ENCODE results near the gene CACNA2D2. TPM values are rescaled to one million over a fixed set of nuclear protein-coding genes. Genes with fewer than 3 reads are reported as not detected.

Gene CACNA2D2
- total and polyA plus RNA-seq, 2 of the 8 experiments (the other 6 are each of a cell fraction or from before 2014, with no cell fraction given) = 14.1 to 25.0 TPM

DNA sequence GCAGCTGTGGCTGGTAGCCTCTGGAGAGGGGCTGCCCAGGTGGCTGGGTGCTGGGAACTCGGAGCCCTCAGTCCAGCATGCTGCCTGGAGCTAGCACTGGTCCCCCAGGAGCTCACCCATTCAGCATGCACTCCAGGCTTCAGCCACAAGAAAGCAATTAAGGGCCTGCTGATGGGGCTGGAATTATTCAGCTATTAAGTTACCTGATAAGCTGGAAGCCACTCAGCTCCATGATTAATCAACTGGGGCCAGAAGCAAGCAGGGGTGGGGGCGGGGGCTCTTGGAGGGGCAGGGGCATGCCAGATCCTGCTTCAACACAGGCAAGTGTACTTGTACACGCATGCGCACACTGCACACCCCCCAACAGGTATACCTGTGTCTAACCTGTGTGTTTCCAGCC lies 122.1 kb downstream of the CACNA2D2 start:
- no peak overlapping the region for H3K56ac ChIP-seq (replicated peaks; ENCODE audit: insufficient read length, low read depth, low read length)
- H3K4me2 ChIP-seq (ENCODE audit: insufficient read depth in 1 of 2, low read depth in 2 of 2, low read length in 2 of 2) = no peak overlapping the region
- no peak overlapping the region for H3K23ac ChIP-seq (ENCODE audit: insufficient read length)
- H2AFZ ChIP-seq (ENCODE audit: low read length) = no peak overlapping the region
- no peak for FAIRE-seq
- H4K5ac ChIP-seq (ENCODE audit: insufficient read length, low read depth, low read length) = no peak overlapping the region
- TF ChIP-seq CEBPB (IDR thresholded peaks at IDR 0.05; ENCODE audit: low read depth, low read length) (no peak), RXRA (IDR thresholded peaks at IDR 0.05; ENCODE audit: insufficient read depth, low read depth, low read length) (no peak), SIX5 (IDR thresholded peaks at IDR 0.05; ENCODE audit: low read depth, low read length) (no peak), SP4 (IDR thresholded peaks at IDR 0.05; ENCODE audit: low read length) (no peak), CBX5 (IDR thresholded peaks at IDR 0.05; ENCODE audit: low read depth, low read length) (no peak), JUND (IDR thresholded peaks at IDR 0.05; ENCODE audit: low read length) (no peak), TAF7 (optimal IDR thresholded peaks at IDR 0.05; ENCODE audit: borderline replicate concordance, low read depth, low read length) (no peak), JUN (IDR thresholded peaks at IDR 0.05; ENCODE audit: low read depth, low read length) (no peak), HDAC6 (IDR thresholded peaks at IDR 0.05; ENCODE audit: low read depth, low read length) (no peak)
- TF ChIP-seq, protein P1, sequence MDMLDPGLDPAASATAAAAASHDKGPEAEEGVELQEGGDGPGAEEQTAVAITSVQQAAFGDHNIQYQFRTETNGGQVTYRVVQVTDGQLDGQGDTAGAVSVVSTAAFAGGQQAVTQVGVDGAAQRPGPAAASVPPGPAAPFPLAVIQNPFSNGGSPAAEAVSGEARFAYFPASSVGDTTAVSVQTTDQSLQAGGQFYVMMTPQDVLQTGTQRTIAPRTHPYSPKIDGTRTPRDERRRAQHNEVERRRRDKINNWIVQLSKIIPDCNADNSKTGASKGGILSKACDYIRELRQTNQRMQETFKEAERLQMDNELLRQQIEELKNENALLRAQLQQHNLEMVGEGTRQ (IDR thresholded peaks at IDR 0.05; ENCODE audit: low read length) = no peak
- peaks cover 2 to 4% of the 10 kb centered on the region in 2 experiments for H4K20me1 ChIP-seq (replicated peaks in 1 of 2; ENCODE audit: control insufficient read depth in 1 of 2, insufficient read depth in 2 of 2, low read length in 2 of 2)
- H3K27ac ChIP-seq (ENCODE audit: low read depth, low read length) = no peak overlapping the region
- no peak for DNase-seq (ENCODE audit: low read depth in 1 of 2, low spot score in 2 of 2)
- H3K18ac ChIP-seq (ENCODE audit: extremely low read depth, low read length) = no peak overlapping the region
- no peaks in the 10 kb centered on the region for H3K23me2 ChIP-seq (ENCODE audit: low read depth, low read length)
- H3K4me3 ChIP-seq (ENCODE audit: extremely low read depth in 1 of 4, insufficient read depth in 2 of 4, low read depth in 3 of 4, low read length in 4 of 4) = no peak overlapping the region
- no peaks in the 10 kb centered on the region for H3K79me2 ChIP-seq (ENCODE audit: control insufficient read depth in 1 of 2, insufficient read depth in 2 of 2, low read length in 2 of 2)
- H2BK120ac ChIP-seq (replicated peaks; ENCODE audit: low read depth, low read length) = no peak overlapping the region
- CTCF ChIA-PET (ENCODE audit: partially characterized antibody) = interaction anchor here (0.6 to 2.5 kb wide), 11 partner anchors 10 to 161 kb away, joined by 3 to 13 read pairs (median 4); no protein-coding TSS in a partner anchor
- H2BK5ac ChIP-seq (ENCODE audit: low read depth, low read length) = no peak overlapping the region
- no peak overlapping the region for H2AK5ac ChIP-seq (ENCODE audit: low read depth, low read length)
- no peaks in the 10 kb centered on the region for H3K79me1 ChIP-seq (ENCODE audit: low read depth, low read length)
- no peak overlapping the region for H2BK20ac ChIP-seq (ENCODE audit: low read length)
- H3K27me3 ChIP-seq (replicated peaks in 1 of 4; ENCODE audit: control insufficient read depth in 3 of 4, extremely low read depth in 1 of 4, insufficient read depth in 3 of 4, low read length in 3 of 4) = peaks cover 0 to 3% (median 0%) of the 10 kb centered on the region in 4 experiments; a peak in 1 of 7 replicates
- H2BK15ac ChIP-seq (ENCODE audit: low read length) = no peak overlapping the region
- H2BK12ac ChIP-seq (ENCODE audit: low read depth, low read length) = no peak overlapping the region
- POLR2A ChIA-PET (ENCODE audit: partially characterized antibody) = interaction anchor here (1.7 kb wide), 1 partner anchor 135 kb away, joined by 4 read pairs; no protein-coding TSS in a partner anchor
- H3K4me1 ChIP-seq (replicated peaks in 1 of 4; ENCODE audit: control insufficient read depth in 3 of 4, insufficient read depth in 4 of 4, low read length in 3 of 4) = peaks cover 0 to 5% (median 2%) of the 10 kb centered on the region in 4 experiments; a peak in 2 of 7 replicates
- no peak overlapping the region for H3K4ac ChIP-seq (replicated peaks; ENCODE audit: insufficient read length, low read depth, low read length)
- no peaks in the 10 kb centered on the region for H3K9me3 ChIP-seq (ENCODE audit: insufficient read depth in 2 of 2, low read depth in 1 of 2, low read length in 1 of 2)
- no peak overlapping the region for H3K9ac ChIP-seq (replicated peaks in 1 of 4; ENCODE audit: extremely low read depth in 1 of 4, low read depth in 3 of 4, low read length in 3 of 4)
- WGBS, 2 experiments (ENCODE audit: extremely low coverage in 1 of 2, insufficient coverage in 1 of 2, insufficient read length in 1 of 2, insufficient replicate concordance in 2 of 2, low coverage in 1 of 2, low lambda C conversion rate in 2 of 2, missing lambda C conversion rate in 1 of 2) = 73% methylated on average over 4 of the region's 4 CpGs; no CpG with 5 or more reads in 1 of the 2 experiments
- H3K36me3 ChIP-seq (ENCODE audit: control insufficient read depth in 2 of 4, insufficient read depth in 4 of 4, low read length in 3 of 4) = no peaks in the 10 kb centered on the region
- no peak overlapping the region for H3K14ac ChIP-seq (ENCODE audit: insufficient read length)
- H4K8ac ChIP-seq (ENCODE audit: extremely low read depth, insufficient read depth, low read length) = no peak overlapping the region
- no peak overlapping the region for H4K91ac ChIP-seq (replicated peaks; ENCODE audit: insufficient read length, low read length)

Measured in H1 (cell line).